Neural crest cell (in vitro differentiated cells): ENCODE results near the gene PCDHGA8. TPM values are rescaled to one million over a fixed set of nuclear protein-coding genes. Genes with fewer than 3 reads are reported as not detected.
"Not testable (repeated sequence)": the region's sequence is repeated elsewhere in the genome, so short reads cannot be mapped to it uniquely, and the experiment has no call there.

ENCODE experiments used
- DNase-seq: peaks from one replicate; pipeline ENCODE4 v3.0.0; 2021; ENCODE audit warnings: low read depth, mixed read lengths, low spot score
- H3K27ac Mint-ChIP-seq: one replicate; pipeline ENCODE4 v1.8.0; 2021; ENCODE audit warnings: mild to moderate bottlenecking, mixed read lengths; ENCODE audit not compliant: unreplicated experiment
- H3K27me3 Mint-ChIP-seq: 2 replicates; pipeline ENCODE4 v1.8.0; 2021; ENCODE audit warnings: low read depth, mild to moderate bottlenecking, mixed read lengths
- H3K36me3 Mint-ChIP-seq: 2 replicates; pipeline ENCODE4 v1.8.0; 2021; ENCODE audit warnings: low read depth, mild to moderate bottlenecking, mixed read lengths
- H3K4me1 Mint-ChIP-seq: 2 replicates; pipeline ENCODE4 v1.8.0; 2021; ENCODE audit warnings: mixed read lengths
- H3K4me3 Mint-ChIP-seq: one replicate; pipeline ENCODE4 v1.8.0; 2021; ENCODE audit warnings: mild to moderate bottlenecking, mixed read lengths
- H3K9me3 Mint-ChIP-seq: 2 replicates; pipeline ENCODE4 v1.8.0; 2021; ENCODE audit warnings: mixed read lengths
- CTCF ChIP-seq: fragments of 200-600 bp; sonication (generic); conservative IDR thresholded peaks from 2 replicates; pipeline ENCODE4 v1.5.0; 2021; ENCODE audit warnings: antibody characterized with exemption, mild to moderate bottlenecking
- total RNA-seq: library from RNA; stranded (reverse); gene quantifications from 2 replicates; pipeline ENCODE4 v1.2.1, GENCODE V29; 2021

Gene PCDHGA8
- total RNA-seq, 1 donor from 2014 or later = 0.33 TPM

DNA sequence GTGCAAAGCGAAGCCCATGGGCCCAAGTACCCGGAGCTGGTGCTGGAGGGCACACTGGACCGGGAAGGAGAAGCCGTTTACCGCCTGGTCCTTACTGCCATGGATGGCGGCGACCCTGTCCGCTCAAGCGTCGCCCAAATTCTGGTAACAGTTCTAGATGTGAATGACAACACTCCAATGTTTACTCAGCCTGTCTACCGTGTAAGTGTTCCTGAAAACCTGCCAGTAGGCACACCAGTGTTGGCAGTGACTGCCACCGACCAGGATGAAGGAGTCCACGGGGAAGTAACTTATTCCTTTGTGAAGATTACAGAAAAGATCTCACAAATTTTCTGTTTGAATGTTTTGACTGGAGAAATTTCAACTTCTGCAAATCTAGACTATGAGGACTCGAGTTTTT lies 17.8 kb upstream of the PCDHGA8 start:
- no peak overlapping the region for H3K27ac Mint-ChIP-seq
- H3K27me3 Mint-ChIP-seq = no peaks in the 10 kb centered on the region
- H3K36me3 Mint-ChIP-seq = peaks cover 22% of the 10 kb centered on the region
- H3K4me3 Mint-ChIP-seq = no peak overlapping the region
- H3K9me3 Mint-ChIP-seq = peaks cover 19% of the 10 kb centered on the region
- no peaks in the 10 kb centered on the region for H3K4me1 Mint-ChIP-seq
- TF ChIP-seq CTCF = no peak
- no peak for DNase-seq

- peaks cover 17% of the 10 kb centered on the region for H3K9me3 Mint-ChIP-seq
- not testable (repeated sequence) for H3K27ac Mint-ChIP-seq, H3K27me3 Mint-ChIP-seq, DNase-seq, H3K4me3 Mint-ChIP-seq, H3K4me1 Mint-ChIP-seq
- H3K36me3 Mint-ChIP-seq = peaks cover 16% of the 10 kb centered on the region
Measured at GRCh38 chr5:141375444-141376155, 16.8 kb upstream of the PCDHGA8 start.

DNA sequence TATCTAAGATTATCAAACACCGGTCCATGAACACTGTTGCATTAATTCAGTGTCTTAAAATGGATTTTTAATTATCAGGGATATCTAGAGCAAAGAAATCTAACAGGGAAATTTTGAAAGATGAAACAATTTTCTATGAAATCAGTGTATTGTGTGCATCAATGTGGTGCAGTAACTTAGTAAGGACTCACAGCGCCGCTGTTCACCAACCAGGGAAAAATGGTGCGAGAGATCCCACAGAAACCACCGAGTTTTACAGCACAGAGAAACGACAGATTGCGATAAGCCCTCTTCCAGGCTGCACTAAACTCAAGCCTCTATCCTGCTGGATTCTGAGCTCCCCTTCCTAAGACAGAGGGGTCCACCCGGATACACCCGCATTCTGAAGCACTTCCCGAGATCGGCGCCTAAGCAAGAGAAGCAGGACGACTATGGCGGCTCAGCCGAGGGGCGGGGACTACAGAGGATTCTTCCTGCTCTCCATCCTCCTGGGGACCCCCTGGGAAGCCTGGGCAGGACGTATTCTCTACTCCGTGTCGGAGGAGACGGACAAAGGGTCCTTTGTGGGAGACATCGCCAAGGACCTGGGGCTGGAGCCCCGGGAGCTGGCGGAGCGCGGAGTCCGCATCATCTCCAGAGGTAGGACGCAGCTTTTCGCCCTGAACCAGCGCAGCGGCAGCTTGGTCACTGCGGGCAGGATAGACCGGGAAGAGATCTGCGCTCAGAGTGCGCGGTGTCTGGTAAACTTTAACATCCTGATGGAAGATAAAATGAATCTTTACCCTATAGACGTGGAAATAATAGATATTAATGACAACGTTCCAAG lies 9.8 kb upstream of the PCDHGA8 start, which contains the start of gene PCDHGA7:
Gene PCDHGA7 (plus strand): TSS at position 274 of the 826 bp plus-strand sequence. CDS start 158 bp downstream, at position 432.
- no peak within 1 kb of the TSS for H3K4me3 Mint-ChIP-seq
- TF ChIP-seq CTCF = no peak

GRCh38 chr5:141383345-141383744 lies 9.1 kb upstream of the PCDHGA8 start:
- Mint-ChIP-seq H3K27ac (no peak overlapping the region), H3K4me3 (no peak overlapping the region), H3K27me3 (no peaks in the 10 kb centered on the region), H3K9me3 (peaks cover 24% of the 10 kb centered on the region), H3K36me3 (peaks cover 33% of the 10 kb centered on the region), H3K4me1 (no peaks in the 10 kb centered on the region)
- no peak for TF ChIP-seq CTCF
- DNase-seq = no peak

More for the DNA sequence above, 9.8 kb upstream of the PCDHGA8 start, which contains the start of gene PCDHGA7:
- Mint-ChIP-seq H3K27me3 (no peaks in the 10 kb centered on the region), H3K9me3 (peaks cover 23% of the 10 kb centered on the region), H3K27ac (no peak within 1 kb of the TSS), H3K4me1 (no peaks in the 10 kb centered on the region), H3K36me3 (peaks cover 32% of the 10 kb centered on the region)
- DNase-seq = no peak

GRCh38 chr5:141384471-141385267 lies 7.8 kb upstream of the PCDHGA8 start:
- TF ChIP-seq CTCF = no peak
- H3K36me3 Mint-ChIP-seq = peaks cover 39% of the 10 kb centered on the region
- no peaks in the 10 kb centered on the region for H3K4me1 Mint-ChIP-seq
- peaks cover 24% of the 10 kb centered on the region for H3K9me3 Mint-ChIP-seq
- no peak overlapping the region for H3K4me3 Mint-ChIP-seq
- H3K27ac Mint-ChIP-seq = no peak overlapping the region
- H3K27me3 Mint-ChIP-seq = no peaks in the 10 kb centered on the region
- DNase-seq = no peak
